RWPE1 (cell line): Measurements from ENCODE around the gene STPG1.

ENCODE experiments used
- CTCF ChIA-PET: fragments of 350-600 bp; sonication (Branson Sonifier 250); formaldehyde crosslinking; extraction: SDS; loops from one replicate; lab custom pipeline; 2021; lab: Yijun Ruan, JAX
- POLR2A ChIA-PET: fragments of 400-600 bp; formaldehyde crosslinking; extraction: SDS; loops from one replicate; lab custom pipeline; 2020; ENCODE audit warnings: antibody characterized with exemption; ENCODE audit not compliant: low non-redundant PET; lab: Yijun Ruan, JAX
- DNase-seq: peaks from one replicate; pipeline ENCODE4 v3.0.0; 2012; ENCODE audit warnings: low spot score
- H3K27ac ChIP-seq: fragments of 450-650 bp; 2 replicates; pipeline ENCODE4 v1.5.1; 2017
- TF ChIP-seq, protein P1 (sequence below): fragments of 450-650 bp; conservative IDR thresholded peaks from 2 replicates; pipeline ENCODE4 v1.5.1; 2017; ENCODE audit warnings: low read depth, mild to moderate bottlenecking

Gene STPG1

DNA sequence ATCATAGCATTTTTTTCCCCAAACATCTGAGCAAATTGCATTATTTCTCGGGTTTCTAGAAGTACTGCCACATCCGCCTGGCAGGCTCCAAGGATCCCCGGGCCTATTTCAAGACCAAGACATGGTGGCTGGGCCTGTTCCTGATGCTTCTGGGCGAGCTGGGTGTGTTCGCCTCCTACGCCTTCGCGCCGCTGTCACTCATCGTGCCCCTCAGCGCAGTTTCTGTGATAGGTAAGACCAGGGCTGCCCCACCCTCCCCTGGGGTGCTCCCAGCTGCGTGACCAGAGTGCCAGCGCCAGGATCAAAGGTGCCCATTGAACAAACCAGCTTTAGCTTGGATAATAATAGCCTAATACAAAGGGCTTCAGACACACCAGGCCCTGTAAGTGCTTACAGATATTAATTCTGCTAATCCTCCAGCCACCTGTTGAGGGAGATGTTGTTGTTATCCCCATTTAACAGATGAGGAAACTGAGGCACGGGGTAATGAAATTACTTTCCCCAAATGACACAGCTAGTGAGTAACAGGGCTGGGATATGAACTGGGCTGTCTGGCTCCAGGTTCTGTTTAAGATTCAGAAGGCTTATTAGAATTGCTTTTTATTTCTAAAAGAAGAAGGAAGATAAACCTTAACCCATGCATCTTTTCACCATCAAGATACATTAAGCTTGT, 28.6 kb upstream of the STPG1 start:
- CTCF ChIA-PET: interaction anchor here (0.6 to 1.2 kb wide), 3 partner anchors 10 to 83 kb away, joined by 3 read pairs; no protein-coding TSS in a partner anchor
- H3K27ac ChIP-seq: no peak overlapping the region
- POLR2A ChIA-PET: no interaction called here
- no peak for DNase-seq
- TF ChIP-seq, protein P1, sequence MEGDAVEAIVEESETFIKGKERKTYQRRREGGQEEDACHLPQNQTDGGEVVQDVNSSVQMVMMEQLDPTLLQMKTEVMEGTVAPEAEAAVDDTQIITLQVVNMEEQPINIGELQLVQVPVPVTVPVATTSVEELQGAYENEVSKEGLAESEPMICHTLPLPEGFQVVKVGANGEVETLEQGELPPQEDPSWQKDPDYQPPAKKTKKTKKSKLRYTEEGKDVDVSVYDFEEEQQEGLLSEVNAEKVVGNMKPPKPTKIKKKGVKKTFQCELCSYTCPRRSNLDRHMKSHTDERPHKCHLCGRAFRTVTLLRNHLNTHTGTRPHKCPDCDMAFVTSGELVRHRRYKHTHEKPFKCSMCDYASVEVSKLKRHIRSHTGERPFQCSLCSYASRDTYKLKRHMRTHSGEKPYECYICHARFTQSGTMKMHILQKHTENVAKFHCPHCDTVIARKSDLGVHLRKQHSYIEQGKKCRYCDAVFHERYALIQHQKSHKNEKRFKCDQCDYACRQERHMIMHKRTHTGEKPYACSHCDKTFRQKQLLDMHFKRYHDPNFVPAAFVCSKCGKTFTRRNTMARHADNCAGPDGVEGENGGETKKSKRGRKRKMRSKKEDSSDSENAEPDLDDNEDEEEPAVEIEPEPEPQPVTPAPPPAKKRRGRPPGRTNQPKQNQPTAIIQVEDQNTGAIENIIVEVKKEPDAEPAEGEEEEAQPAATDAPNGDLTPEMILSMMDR: no peak

DNA sequence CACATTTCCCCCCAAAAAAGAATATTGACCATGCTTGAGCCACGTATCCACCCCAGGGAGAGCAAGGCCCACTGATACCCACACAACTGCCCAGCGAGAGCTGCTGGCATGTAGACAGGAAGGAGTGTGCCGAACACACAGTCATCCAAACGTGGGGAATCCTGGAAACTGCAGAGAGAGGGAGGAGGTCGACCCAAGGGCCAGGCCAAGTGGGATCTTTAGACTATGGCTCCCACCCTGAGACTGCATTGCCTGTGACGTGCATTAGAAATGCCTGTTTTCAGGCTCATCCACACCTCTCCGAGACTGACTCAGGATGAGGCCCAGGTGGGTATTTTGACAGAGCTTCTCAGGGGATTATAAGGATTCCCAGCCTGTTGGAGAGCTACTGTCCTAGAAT, 27.9 kb upstream of the STPG1 start:
- TF ChIP-seq, protein P1: no peak
- no peak for DNase-seq
- ChIA-PET CTCF (interaction anchor here (1.0 kb wide), 1 partner anchor 127 kb away, joined by 5 read pairs; no protein-coding TSS in a partner anchor), POLR2A (no interaction called here)
- H3K27ac ChIP-seq: no peak overlapping the region

DNA sequence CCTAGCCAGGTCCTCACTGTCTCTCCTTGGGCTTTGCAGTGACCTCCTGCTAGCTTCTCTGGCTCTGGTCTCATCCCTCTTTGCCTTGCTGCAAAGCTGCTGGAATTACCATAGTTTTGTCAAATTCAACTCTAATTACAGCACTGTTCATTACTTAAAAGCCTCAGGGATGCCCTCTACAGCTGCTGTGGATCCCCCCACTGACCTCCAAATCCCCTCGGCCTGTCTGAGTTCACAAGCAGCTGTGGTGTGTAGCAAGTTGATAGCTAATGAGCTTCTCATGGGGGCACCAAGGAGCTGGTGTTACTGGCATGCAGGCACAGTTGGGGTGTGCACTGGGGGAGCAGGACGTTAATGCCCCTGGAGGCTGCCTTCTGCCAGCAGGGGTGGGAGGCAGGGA, 26.9 kb upstream of the STPG1 start:
- DNase-seq: no peak
- ChIA-PET CTCF (interaction anchor here (1.0 kb wide), 1 partner anchor 128 kb away, joined by 5 read pairs; no protein-coding TSS in a partner anchor), POLR2A (no interaction called here)
- no peak overlapping the region for H3K27ac ChIP-seq
- TF ChIP-seq, protein P1: no peak

DNA sequence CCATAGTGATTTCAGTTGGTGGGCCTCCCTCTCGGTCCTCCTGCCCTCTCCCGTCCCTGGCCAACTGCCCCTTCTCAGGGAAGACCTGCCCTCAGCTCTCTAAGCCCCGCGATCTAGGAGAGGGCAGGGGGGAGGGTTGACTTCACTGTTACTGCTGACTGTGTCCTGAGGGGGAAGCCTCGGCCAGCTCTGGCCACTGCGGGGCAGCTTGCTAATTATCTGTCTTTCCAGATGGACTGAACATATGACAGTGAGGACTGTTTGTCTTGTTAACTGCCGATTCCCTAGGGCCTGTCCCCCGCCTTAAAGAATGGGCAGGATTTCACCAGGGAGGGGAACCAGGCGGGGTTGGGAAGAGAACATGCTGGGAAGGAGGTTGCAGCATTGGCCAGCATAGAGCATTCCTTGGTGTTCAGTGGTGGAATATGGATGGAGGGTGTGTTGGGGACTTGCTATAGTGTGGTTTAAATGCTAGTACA, 24.9 kb upstream of the STPG1 start:
- DNase-seq: no peak
- H3K27ac ChIP-seq: peak overlapping the region; percentile 22
- CTCF ChIA-PET: interaction anchor here (0.6 to 0.7 kb wide), 2 partner anchors 46 to 513 kb away, joined by 3 to 4 read pairs; no protein-coding TSS in a partner anchor
- POLR2A ChIA-PET: no interaction called here
- TF ChIP-seq, protein P1: no peak

DNA sequence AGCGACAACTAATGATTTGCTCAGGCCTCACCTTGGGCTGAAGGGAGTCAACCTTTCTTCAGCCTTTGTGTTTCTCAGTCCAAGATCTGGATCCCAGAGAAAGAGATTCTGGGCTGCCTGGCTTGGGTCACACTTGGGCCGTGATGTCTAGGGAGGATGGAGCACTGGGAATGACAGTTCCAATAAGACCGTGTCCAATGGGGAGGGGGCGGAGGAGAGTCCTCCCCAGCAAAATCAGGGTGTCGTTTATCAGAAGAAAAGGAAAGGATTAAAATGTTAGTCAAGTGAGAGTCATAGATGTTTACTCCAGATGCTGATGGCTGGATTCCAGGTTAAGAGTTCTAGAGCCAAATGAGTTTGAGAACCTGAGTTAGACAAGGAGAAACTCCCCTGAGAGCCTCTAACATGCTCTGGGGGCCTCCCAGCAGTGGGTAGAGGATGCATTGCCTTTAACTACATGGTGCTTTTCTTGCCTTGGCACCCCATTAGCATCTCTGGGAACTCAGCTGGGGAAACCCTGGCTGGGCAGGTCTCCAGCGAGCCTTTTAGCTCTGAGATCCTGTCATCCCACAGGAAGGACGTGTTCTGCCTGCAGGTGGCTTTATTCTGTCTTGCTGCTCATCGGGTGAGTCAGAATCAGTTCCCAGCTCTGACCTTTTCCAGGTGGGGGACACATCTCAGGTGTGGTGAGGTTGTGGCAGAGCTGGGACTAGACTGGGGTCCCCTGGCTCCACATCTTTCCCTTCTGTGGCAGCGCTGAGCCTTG, 24.2 kb upstream of the STPG1 start:
- ChIA-PET CTCF (interaction anchor here (0.6 to 0.7 kb wide), 2 partner anchors 45 to 513 kb away, joined by 3 to 4 read pairs; no protein-coding TSS in a partner anchor), POLR2A (no interaction called here)
- no peak for DNase-seq
- peak overlapping the region; percentile 22 for H3K27ac ChIP-seq
- TF ChIP-seq, protein P1: no peak

DNA sequence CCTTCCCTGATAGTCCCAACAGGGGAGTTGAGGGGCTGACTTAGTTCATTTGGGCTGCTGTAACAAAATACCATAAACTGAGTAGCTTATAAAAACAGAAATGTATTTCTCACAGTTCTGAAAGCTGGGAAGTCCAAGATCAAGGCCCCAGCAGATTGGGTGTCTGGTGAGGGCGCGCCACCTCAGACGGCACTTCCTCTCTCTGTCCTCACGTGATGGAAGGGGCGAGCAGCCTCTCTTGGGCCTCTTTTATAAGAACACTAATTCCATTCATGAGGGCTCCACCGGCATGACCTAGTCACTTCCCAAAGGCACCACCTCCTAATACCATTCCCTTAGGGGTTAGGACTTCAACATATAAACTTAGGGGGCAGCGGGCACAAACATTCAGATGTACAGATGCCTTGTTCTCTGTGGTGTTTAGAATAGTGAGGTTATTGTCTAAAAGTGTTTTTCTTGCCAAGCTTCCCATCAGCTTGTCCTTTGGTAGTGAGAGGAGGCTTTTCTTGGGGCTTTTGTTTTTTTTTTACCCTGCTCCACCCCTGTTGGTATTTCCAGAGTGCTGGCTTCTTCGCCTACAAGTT, 22.3 kb upstream of the STPG1 start:
- TF ChIP-seq, protein P1: no peak
- no peak for DNase-seq
- ChIA-PET POLR2A (no interaction called here), CTCF (no interaction called here)
- H3K27ac ChIP-seq: no peak overlapping the region
